Esophagus muscularis mucosa (tissue), 4 donors: ENCODE data around the gene NEK5. TPM values are rescaled to one million over a fixed set of nuclear protein-coding genes. Genes with fewer than 3 reads are reported as not detected.

Experiments used
- DNase-seq: peaks from one replicate; pipeline ENCODE4 v3.0.0-alpha.2; 2017; ENCODE audit errors: extremely low spot score
- H3K27ac ChIP-seq, 4 donors: fragments of 200-600 bp; sonication (generic); replicated peaks in 1 of 4; 1 replicate in 3 of 4; 2 replicates in 1 of 4; pipeline ENCODE4 v1.5.1; 2016 to 2019; ENCODE audit warnings: mild to moderate bottlenecking in 1 of 4
- H3K27me3 ChIP-seq, 4 donors: fragments of 200-600 bp; sonication (generic); one replicate each; pipeline versions ENCODE4 v1.5.1 to v1.6.0; 2016 to 2019
- H3K36me3 ChIP-seq, 4 donors: fragments of 200-600 bp; sonication (generic); one replicate each; pipeline ENCODE4 v1.5.1; 2016 to 2019
- H3K4me1 ChIP-seq, 4 donors: fragments of 200-600 bp; sonication (generic); one replicate each; pipeline ENCODE4 v1.5.1; 2016 to 2019
- H3K4me3 ChIP-seq, 4 donors: fragments of 200-600 bp; sonication (generic); 1 replicate in 2 of 4; 2 replicates in 2 of 4; pipeline ENCODE4 v1.5.1; 2016 to 2019; ENCODE audit warnings: mild to moderate bottlenecking in 4 of 4, moderate library complexity in 1 of 4
- H3K9me3 ChIP-seq, 4 donors: fragments of 200-600 bp; sonication (generic); 1 replicate in 3 of 4; 2 replicates in 1 of 4; pipeline ENCODE4 v1.5.1; 2016 to 2019
- CTCF ChIP-seq, 3 experiments: fragments of 200-600 bp in 2 of 3; fragments of 450-650 bp in 1 of 3; sonication (generic) in 2 of 3; IDR thresholded peaks; one replicate each; pipeline ENCODE4 v1.5.1; 2017 to 2019; ENCODE audit warnings: antibody characterized with exemption in 3 of 3, mild to moderate bottlenecking in 2 of 3, moderate library complexity in 1 of 3
- EP300 ChIP-seq: sonication (generic); formaldehyde crosslinking; IDR thresholded peaks from one replicate; pipeline ENCODE4 v1.6.1; 2017; ENCODE audit warnings: antibody characterized with exemption
- POLR2A ChIP-seq: fragments of 450-650 bp; IDR thresholded peaks from one replicate; pipeline ENCODE4 v1.6.1; 2017; ENCODE audit warnings: antibody characterized with exemption, moderate library complexity, mild to moderate bottlenecking, low read depth
- POLR2AphosphoS5 ChIP-seq, 2 donors: sonication (generic); formaldehyde crosslinking; IDR thresholded peaks; one replicate each; pipeline ENCODE4 v1.6.1; 2017; ENCODE audit warnings: antibody characterized with exemption in 2 of 2
- WGBS: methylation state at CpG from one replicate; pipeline ENCODE4 v1.1.5; 2018; 5-methylcytosine and 5-hydroxymethylcytosine counted together
- intact Hi-C: fragments of 100-400 bp; cut with DNase I; formaldehyde crosslinking; loops from one replicate; pipeline ENCODE4 v1.15.1; 2023
- total RNA-seq, 4 donors: library from RNA; depleted of rRNA; stranded (reverse); fragments of >200 nt; gene quantifications; one replicate each; pipeline versions ENCODE4 v1.1.0 to v1.2.1, GENCODE V29; 2016

The NEK5 gene
- total RNA-seq, 4 donors from 2014 or later = 0.17 to 0.34 (median 0.26) TPM; not detected in 1

- intact Hi-C loops = loop anchor here (10.0 kb wide), 1 partner anchor 191 kb away; no protein-coding TSS in a partner anchor
Observed at GRCh38 chr13:52005841-52006522, 122.9 kb downstream of the NEK5 start.

GRCh38 chr13:52004511-52005170 is 124.2 kb downstream of the NEK5 start:
- H3K4me1 ChIP-seq = peaks cover 4 to 15% (median 11%) of the 10 kb centered on the region in 4 donors

More at GRCh38 chr13:52005841-52006522, 122.9 kb downstream of the NEK5 start:
- H3K4me1 ChIP-seq = peaks cover 3 to 17% (median 11%) of the 10 kb centered on the region in 4 donors
- no peak for DNase-seq
- no peaks in the 10 kb centered on the region for H3K27me3 ChIP-seq
- H3K36me3 ChIP-seq = no peaks in the 10 kb centered on the region
- no peak overlapping the region for H3K4me3 ChIP-seq
- no peak for TF ChIP-seq CTCF (IDR thresholded peaks at IDR 0.05)
- TF ChIP-seq POLR2AphosphoS5 (IDR thresholded peaks at IDR 0.05) = no peak
- no peak for TF ChIP-seq EP300
- no peak for TF ChIP-seq POLR2A
- H3K9me3 ChIP-seq = no peaks in the 10 kb centered on the region
- no peak overlapping the region for H3K27ac ChIP-seq
- 93% methylated on average over 13 of the region's 13 CpGs for WGBS

GRCh38 chr13:52003541-52003940 is 125.3 kb downstream of the NEK5 start:
- Histone ChIP-seq H3K4me1 (peaks cover 12 to 23% (median 22%) of the 10 kb centered on the region in 4 donors), H3K4me3 (no peak overlapping the region), H3K9me3 (no peaks in the 10 kb centered on the region), H3K27ac (no peak overlapping the region), H3K36me3 (no peaks in the 10 kb centered on the region), H3K27me3 (no peaks in the 10 kb centered on the region)
- 75% methylated on average over 4 of the region's 4 CpGs for WGBS
- intact Hi-C loops = loop anchor here (5.0 to 10.0 kb wide), 2 partner anchors 124 to 189 kb away; partner anchors contain the start of gene NEK5
- TF ChIP-seq POLR2A = no peak
- no peak for TF ChIP-seq EP300
- TF ChIP-seq POLR2AphosphoS5 (IDR thresholded peaks at IDR 0.05) = no peak
- TF ChIP-seq CTCF (IDR thresholded peaks at IDR 0.05) = no peak
- no peak for DNase-seq

More at GRCh38 chr13:52004511-52005170, 124.2 kb downstream of the NEK5 start:
- no peak overlapping the region for H3K4me3 ChIP-seq
- intact Hi-C loops = loop anchor here (5.0 to 10.0 kb wide), 2 partner anchors 123 to 190 kb away; partner anchors contain the start of gene NEK5
- H3K27ac ChIP-seq = no peak overlapping the region
- H3K27me3 ChIP-seq = no peaks in the 10 kb centered on the region
- TF ChIP-seq EP300 = no peak
- WGBS = 72% methylated on average over 3 of the region's 7 CpGs
- no peaks in the 10 kb centered on the region for H3K9me3 ChIP-seq
- no peak for DNase-seq
- H3K36me3 ChIP-seq = no peaks in the 10 kb centered on the region

- H3K27me3 ChIP-seq = no peaks in the 10 kb centered on the region
- no peak for TF ChIP-seq POLR2AphosphoS5 (IDR thresholded peaks at IDR 0.05)
- TF ChIP-seq CTCF (IDR thresholded peaks at IDR 0.05) = no peak
- TF ChIP-seq EP300 = no peak
- TF ChIP-seq POLR2A = no peak
- no peaks in the 10 kb centered on the region for H3K9me3 ChIP-seq
- peaks cover 12 to 24% (median 23%) of the 10 kb centered on the region in 4 donors for H3K4me1 ChIP-seq
- no peak for DNase-seq
- 78% methylated on average over 3 of the region's 4 CpGs for WGBS
- intact Hi-C loops = loop anchor here (5.0 to 10.0 kb wide), 2 partner anchors 125 to 188 kb away; partner anchors contain the start of gene NEK5
- H3K36me3 ChIP-seq = no peaks in the 10 kb centered on the region
- H3K27ac ChIP-seq = no peak overlapping the region
- H3K4me3 ChIP-seq = no peak overlapping the region
Observed at GRCh38 chr13:52002361-52002760, 126.5 kb downstream of the NEK5 start.

- intact Hi-C loops = loop anchor here (5.0 to 10.0 kb wide), 2 partner anchors 126 to 186 kb away; partner anchors contain the start of gene NEK5
- H3K27me3 ChIP-seq = no peaks in the 10 kb centered on the region
- no peak overlapping the region for H3K27ac ChIP-seq
- peaks cover 15 to 31% (median 29%) of the 10 kb centered on the region in 4 donors for H3K4me1 ChIP-seq
- no peaks in the 10 kb centered on the region for H3K9me3 ChIP-seq
- no peak overlapping the region for H3K4me3 ChIP-seq
- no peaks in the 10 kb centered on the region for H3K36me3 ChIP-seq
- WGBS = 59% methylated on average over 3 of the region's 3 CpGs
- DNase-seq = no peak
- peak; percentile 55 to 81 (median 57) for TF ChIP-seq CTCF (IDR thresholded peaks at IDR 0.05)
- TF ChIP-seq POLR2AphosphoS5 (IDR thresholded peaks at IDR 0.05) = no peak
Observed at GRCh38 chr13:52001120-52001731, 127.6 kb downstream of the NEK5 start.
